Stimulated activated CD8-positive, alpha-beta memory T cell treated with anti-CD3 and anti-CD28 coated beads, Interleukin-7, amount 100 ng/mL, for 1 hour (primary cell): Measurements from ENCODE around the gene IGF2BP1.
"Not testable (repeated sequence)": the region's sequence is repeated elsewhere in the genome, so short reads cannot be mapped to it uniquely, and the experiment has no call there.

ENCODE experiments used
- DNase-seq, 2 donors: peaks; one replicate each; pipeline ENCODE4 v3.0.0-alpha.2; 2020; ENCODE audit warnings: low read depth in 2 of 2

IGF2BP1 gene

DNA sequence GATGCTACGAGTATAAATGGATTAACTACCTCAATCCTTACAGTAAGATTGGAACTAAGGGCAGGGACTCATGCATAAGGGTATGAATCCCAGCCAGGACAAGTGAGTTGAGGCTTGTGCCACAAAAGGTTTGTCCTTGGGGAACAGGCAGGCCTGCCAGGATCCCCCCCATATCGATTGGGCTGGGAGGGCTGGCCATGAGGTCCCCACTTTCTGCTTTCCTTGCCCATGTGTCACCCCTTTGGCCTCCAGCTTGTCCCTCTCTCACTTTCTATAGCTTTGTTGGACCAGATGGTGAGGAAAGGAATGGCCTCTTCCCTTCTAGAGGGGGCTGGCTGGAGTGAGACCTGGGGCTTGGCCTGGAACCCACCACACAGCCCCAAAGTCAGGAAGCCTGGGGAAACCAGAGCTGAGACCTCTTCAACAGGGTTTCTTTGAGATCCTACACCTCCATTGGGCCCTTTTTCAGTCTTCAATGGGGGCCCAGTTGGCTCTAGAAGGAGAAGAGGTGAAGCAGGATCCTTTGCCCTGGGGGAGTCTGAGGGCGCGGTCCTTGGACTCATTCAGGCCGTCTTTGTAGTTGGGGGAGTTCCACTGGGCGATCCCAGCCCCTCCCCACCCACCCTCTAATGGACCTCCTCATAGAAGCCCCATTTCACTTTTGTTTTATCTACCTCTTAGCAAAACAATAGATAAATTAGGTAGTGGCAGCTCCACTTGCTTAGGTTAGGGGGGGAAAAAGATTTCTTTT is 57.3 kb downstream of the IGF2BP1 start:
- no peak for DNase-seq

- DNase-seq, result no peak
Measured at GRCh38 chr17:49055181-49055927, 58.2 kb downstream of the IGF2BP1 start.

GRCh38 chr17:49061524-49061943 is 64.3 kb downstream of the IGF2BP1 start:
- DNase-seq, result no peak

- no peak for DNase-seq
Measured at GRCh38 chr17:49063652-49064051, 66.5 kb downstream of the IGF2BP1 start.

- no peak for DNase-seq
Measured at GRCh38 chr17:49067163-49067562, 70.0 kb downstream of the IGF2BP1 start.

- DNase-seq, result no peak
Measured at GRCh38 chr17:49069585-49070273, 72.5 kb downstream of the IGF2BP1 start.

GRCh38 chr17:49071106-49071505 is 73.9 kb downstream of the IGF2BP1 start:
- DNase-seq, result no peak

GRCh38 chr17:49074851-49075540 is 77.8 kb downstream of the IGF2BP1 start:
- no peak for DNase-seq

DNA sequence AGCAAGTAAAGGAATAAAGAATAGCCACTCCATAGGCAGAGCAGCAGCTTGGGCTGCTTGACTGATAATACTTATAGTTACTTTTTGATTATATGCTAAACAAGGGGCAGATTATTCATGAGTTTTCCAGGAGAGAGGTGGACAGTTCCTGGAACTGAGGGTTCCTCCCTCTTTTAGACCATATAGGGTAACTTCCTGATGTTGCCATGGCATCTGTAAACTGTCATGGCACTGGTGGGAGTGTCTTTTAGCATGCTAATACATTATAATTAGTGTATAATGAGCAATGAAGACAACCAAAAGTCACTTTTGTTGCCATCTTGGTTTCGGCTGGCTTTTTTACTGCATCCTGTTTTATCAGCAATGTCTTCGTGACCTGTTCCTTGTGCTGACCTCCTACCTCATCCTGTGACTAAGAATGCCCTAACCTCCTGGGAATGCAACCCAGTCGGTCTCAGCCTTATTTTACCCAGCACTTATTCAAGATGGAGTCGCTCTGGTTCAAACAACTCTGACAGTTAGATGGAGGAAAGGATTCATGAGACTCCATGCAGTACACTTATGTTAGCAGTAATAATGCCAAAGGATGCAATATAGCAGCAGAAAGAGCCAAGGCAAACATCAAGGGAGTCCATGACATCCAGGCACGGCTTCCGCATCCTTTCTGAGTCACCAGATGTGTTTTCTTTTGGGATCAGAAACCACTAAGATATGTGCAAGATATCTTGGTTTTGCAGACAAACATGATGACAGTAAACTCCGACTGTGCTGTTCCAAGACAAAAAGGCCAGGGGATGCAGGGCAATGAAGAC is 79.6 kb downstream of the IGF2BP1 start:
- DNase-seq, result no peak

- no peak for DNase-seq
Measured at GRCh38 chr17:49078248-49078647, 81.1 kb downstream of the IGF2BP1 start.

- DNase-seq, result no peak
Measured at GRCh38 chr17:49079840-49080663, 82.9 kb downstream of the IGF2BP1 start.

DNA sequence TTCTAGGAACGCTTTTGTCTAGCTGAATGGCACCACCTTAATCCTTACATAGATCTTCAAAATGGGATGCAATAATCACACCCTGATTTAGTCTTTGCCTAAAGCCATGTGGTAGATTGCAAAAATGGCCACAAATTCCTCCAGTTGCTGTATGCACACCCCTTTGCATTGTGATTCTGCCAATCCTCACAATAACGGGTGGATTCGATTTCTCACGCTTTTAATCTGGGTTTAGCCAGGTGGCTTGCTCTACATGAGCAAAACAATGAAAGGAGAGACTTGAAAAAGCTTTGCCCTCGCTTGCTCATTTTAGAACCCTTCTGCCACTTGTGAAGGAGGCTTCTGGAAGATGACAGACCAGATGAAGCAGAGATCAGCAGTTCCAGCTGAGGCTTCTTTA is 85.0 kb downstream of the IGF2BP1 start:
- DNase-seq, result no peak

DNA sequence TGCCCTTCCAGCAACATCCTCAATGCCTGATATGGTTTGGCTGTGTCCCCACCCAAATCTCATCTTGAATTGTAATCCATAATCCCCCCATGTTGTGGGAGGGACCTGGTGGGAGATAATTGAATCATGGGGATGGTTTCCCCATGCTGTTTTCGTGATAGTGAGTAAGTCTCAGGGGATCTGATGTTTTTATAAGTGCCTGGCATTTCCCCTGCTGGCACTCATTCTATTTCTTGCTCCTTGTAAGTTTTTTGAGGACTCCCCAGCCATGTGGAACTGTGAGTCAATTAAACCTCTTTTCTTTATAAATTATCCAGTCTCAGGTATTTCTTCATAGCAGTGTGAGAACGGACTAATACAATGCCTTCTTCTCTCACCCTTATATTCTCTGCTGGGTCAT is 87.9 kb downstream of the IGF2BP1 start:
- not testable (repeated sequence) for DNase-seq

DNA sequence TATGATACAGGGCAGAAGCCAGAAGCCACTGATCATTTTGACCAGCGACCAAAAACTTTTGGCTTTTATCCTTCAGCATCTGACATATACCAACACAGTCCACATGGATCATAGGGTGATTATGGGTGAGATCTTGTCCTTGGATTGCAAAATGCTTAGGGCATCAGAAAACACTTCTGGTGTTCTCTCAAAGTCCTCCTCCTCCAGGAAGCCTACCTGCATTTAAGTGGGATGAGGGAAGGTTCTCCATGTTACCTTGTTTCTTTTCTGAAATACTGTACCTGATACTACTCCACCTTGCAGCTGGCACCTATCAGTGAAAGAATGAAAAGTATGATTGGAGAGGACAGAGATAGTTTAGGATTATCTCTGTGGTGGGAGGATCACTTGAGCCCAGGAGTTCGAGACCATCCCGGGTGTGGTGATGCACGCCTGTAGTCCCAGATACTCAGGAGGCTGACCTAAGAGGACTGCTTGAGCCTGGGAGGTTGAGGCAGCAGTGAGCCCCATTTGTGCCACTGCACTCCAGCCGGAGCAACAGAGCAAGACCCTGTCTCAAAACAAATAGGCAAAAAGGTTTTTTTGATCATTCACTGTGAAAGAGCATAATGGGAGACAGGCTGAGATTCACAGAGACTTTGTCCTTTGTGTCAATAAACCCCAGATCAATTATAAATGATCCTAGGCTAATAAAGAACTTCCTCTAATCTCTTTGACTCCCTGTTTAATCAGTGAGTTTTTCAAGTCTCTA is 88.6 kb downstream of the IGF2BP1 start:
- DNase-seq, result no peak

DNA sequence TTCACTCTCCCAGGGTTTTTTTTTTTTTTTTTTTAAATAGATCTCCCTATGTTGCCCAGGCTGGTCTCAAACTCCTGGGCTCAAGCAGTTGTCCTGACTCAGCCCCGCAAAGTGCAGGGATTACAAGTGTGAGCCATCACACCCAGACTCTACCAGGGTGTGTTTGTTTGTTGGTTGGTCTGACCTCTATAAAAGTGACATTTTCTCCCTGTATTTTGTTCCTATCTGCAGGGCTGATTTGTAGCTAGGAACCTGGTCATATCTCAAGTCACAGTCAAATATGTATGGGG is 89.1 kb downstream of the IGF2BP1 start:
- DNase-seq, result no peak

DNA sequence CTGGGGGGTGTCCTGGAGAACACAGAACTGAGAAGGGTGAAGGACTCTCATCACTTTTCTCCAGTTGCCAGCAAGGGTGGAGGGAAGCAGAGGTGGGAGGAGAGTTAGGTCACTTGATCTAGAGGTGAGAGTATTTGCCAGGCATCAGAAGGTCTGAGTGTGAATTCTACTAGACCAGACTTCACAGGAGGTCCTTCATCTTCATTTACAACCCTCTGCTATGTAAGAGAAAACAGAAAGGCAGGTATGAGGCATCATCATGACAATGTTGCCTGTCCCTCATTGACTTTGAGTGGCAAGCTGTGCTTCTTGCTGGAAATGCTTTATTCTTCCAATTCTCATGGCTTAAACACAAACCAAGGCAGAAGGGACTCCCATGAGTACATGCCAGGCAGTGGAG is 89.5 kb downstream of the IGF2BP1 start:
- DNase-seq, result no peak

GRCh38 chr17:49089094-49089493 is 91.9 kb downstream of the IGF2BP1 start:
- no peak for DNase-seq

GRCh38 chr17:49090878-49091594 is 93.9 kb downstream of the IGF2BP1 start:
- no peak for DNase-seq

GRCh38 chr17:49093131-49093530 is 95.9 kb downstream of the IGF2BP1 start:
- DNase-seq, result no peak
